Aorta (tissue), 5 donors: ENCODE measurements around the gene FBXO30. TPM values are rescaled to one million over a fixed set of nuclear protein-coding genes. Genes with fewer than 3 reads are reported as not detected.

Experiments used
- ATAC-seq: fragments of 200-7000 bp; cut with Tn5 transposase; one replicate; pipeline ENCODE4 v1.9.1; 2022; ENCODE audit warnings: moderate library complexity; ENCODE audit not compliant: low FRiP score
- DNase-seq, 2 donors: peaks; one replicate each; pipeline ENCODE4 v3.0.0-alpha.2; 2020
- H3K27ac ChIP-seq, 2 donors: one replicate each; pipeline ENCODE4 v1.5.1; 2013; ENCODE audit warnings: low read length in 2 of 2, mild to moderate bottlenecking in 2 of 2, moderate library complexity in 2 of 2, control low read depth in 1 of 2, inconsistent platforms in 1 of 2, low read depth in 1 of 2
- H3K27me3 ChIP-seq, 2 donors: one replicate each; pipeline ENCODE4 v1.6.1; 2013; ENCODE audit warnings: control low read depth in 1 of 2, low read length in 1 of 2, mild to moderate bottlenecking in 1 of 2, moderate library complexity in 1 of 2; ENCODE audit not compliant: insufficient read depth in 2 of 2, control insufficient read depth in 1 of 2
- H3K36me3 ChIP-seq, 2 donors: one replicate each; pipeline ENCODE4 v1.6.1; 2013; ENCODE audit warnings: control low read depth in 1 of 2, low read length in 1 of 2, mild to moderate bottlenecking in 1 of 2; ENCODE audit not compliant: insufficient read depth in 2 of 2, control insufficient read depth in 1 of 2
- H3K4me1 ChIP-seq, 2 donors: one replicate each; pipeline ENCODE4 v1.6.1; 2013; ENCODE audit warnings: low read length in 2 of 2, control low read depth in 1 of 2, mild to moderate bottlenecking in 1 of 2, moderate library complexity in 1 of 2; ENCODE audit not compliant: insufficient read depth in 2 of 2, control insufficient read depth in 1 of 2
- H3K4me3 ChIP-seq, 2 donors: one replicate each; pipeline ENCODE4 v1.5.1; 2013; ENCODE audit warnings: low read length in 2 of 2, control low read depth in 1 of 2, mild to moderate bottlenecking in 1 of 2
- H3K9me3 ChIP-seq: one replicate; pipeline ENCODE4 v1.6.1; 2013; ENCODE audit warnings: mild to moderate bottlenecking, low read length; ENCODE audit not compliant: control insufficient read depth
- whole genome bisulfite sequencing, 2 donors: extraction: QIAGEN DNeasy Blood & Tissue Kit; methylation state at CpG; one replicate each; pipeline ENCODE4 v1.1.7; 2013; 5-methylcytosine and 5-hydroxymethylcytosine counted together
- intact Hi-C, 2 donors: fragments of 100-400 bp; cut with DNase I; formaldehyde crosslinking; loops; one replicate each; pipeline versions ENCODE4 v1.14.2 to v1.15.0; 2022
- polyA plus RNA-seq, 2 donors: library from polyadenylated mRNA; stranded (reverse); fragments of 200-250 nt; gene quantifications; one replicate each; pipeline ENCODE4 v1.2.3, GENCODE V29; 2013
- total RNA-seq, 2 donors: library from RNA; stranded (reverse); fragmentation: NEBNext Ultra II Directional; extraction: Animal tissue kit (Norgen Biotek cat#: 25700); gene quantifications; one replicate each; pipeline ENCODE4 v1.2.1, GENCODE V29; 2021
- donor health status: healthy with polysubstance abuse.
- donor health status: Bipolar disorder and iron deficiency.
- donor health status: DM: no; HTN: no; CAD: no.
- donor health status: DM: no; HTN: no; CAD: no.
- donor health status: DM: yes; HTN: yes; CAD: no.

Gene FBXO30
- total and polyA plus RNA-seq, 4 donors = 4.4 to 17.2 (median 9.5) TPM

GRCh38 chr6:145787688-145788087 is 26.9 kb downstream of the FBXO30 start:
- 95 to 96% methylated on average over 3 of the region's 3 CpGs for WGBS, 2 donors
- Histone ChIP-seq H3K36me3 (peaks cover 0 to 1% of the 10 kb centered on the region in 2 donors), H3K27ac (no peak overlapping the region), H3K27me3 (no peaks in the 10 kb centered on the region), H3K4me3 (no peak overlapping the region), H3K9me3 (peaks cover 5% of the 10 kb centered on the region), H3K4me1 (no peaks in the 10 kb centered on the region)
- DNase-seq = no peak
- intact Hi-C loops = no loop called here
- no peak for ATAC-seq

- Histone ChIP-seq H3K36me3 (peaks cover 0 to 1% of the 10 kb centered on the region in 2 donors), H3K4me3 (no peak overlapping the region), H3K27me3 (no peaks in the 10 kb centered on the region), H3K4me1 (no peaks in the 10 kb centered on the region), H3K9me3 (peaks cover 5% of the 10 kb centered on the region), H3K27ac (no peak overlapping the region)
- intact Hi-C loops = no loop called here
- no peak for ATAC-seq
- 74 to 79% methylated on average over 1 of the region's 1 CpG for WGBS, 2 donors
- no peak for DNase-seq
Observed at GRCh38 chr6:145784683-145785082, 29.9 kb downstream of the FBXO30 start.

GRCh38 chr6:145783796-145784195 is 30.8 kb downstream of the FBXO30 start:
- no peaks in the 10 kb centered on the region for H3K4me1 ChIP-seq
- peaks cover 0 to 1% of the 10 kb centered on the region in 2 donors for H3K36me3 ChIP-seq
- WGBS, 2 donors = 84 to 86% methylated on average over 5 of the region's 5 CpGs
- DNase-seq (no peak), ATAC-seq (no peak)
- intact Hi-C loops = no loop called here
- no peak overlapping the region for H3K4me3 ChIP-seq
- H3K27ac ChIP-seq = no peak overlapping the region
- H3K9me3 ChIP-seq = peaks cover 3% of the 10 kb centered on the region
- H3K27me3 ChIP-seq = no peaks in the 10 kb centered on the region

GRCh38 chr6:145772846-145773245 is 41.7 kb downstream of the FBXO30 start:
- no peak for DNase-seq
- 63 to 74% methylated on average over 1 of the region's 1 CpG for WGBS, 2 donors
- intact Hi-C loops = no loop called here
- no peak for ATAC-seq
- Histone ChIP-seq H3K9me3 (no peaks in the 10 kb centered on the region), H3K4me1 (no peaks in the 10 kb centered on the region), H3K36me3 (no peaks in the 10 kb centered on the region), H3K4me3 (no peak overlapping the region), H3K27ac (no peak overlapping the region), H3K27me3 (no peaks in the 10 kb centered on the region)

- Histone ChIP-seq H3K9me3 (no peaks in the 10 kb centered on the region), H3K4me1 (no peaks in the 10 kb centered on the region), H3K27ac (no peak overlapping the region), H3K4me3 (no peak overlapping the region), H3K27me3 (no peaks in the 10 kb centered on the region), H3K36me3 (no peaks in the 10 kb centered on the region)
- ATAC-seq (no peak), DNase-seq (no peak)
- intact Hi-C loops = no loop called here
Observed at GRCh38 chr6:145765449-145765848, 49.1 kb downstream of the FBXO30 start.

- Histone ChIP-seq H3K9me3 (no peaks in the 10 kb centered on the region), H3K4me1 (no peaks in the 10 kb centered on the region), H3K27me3 (no peaks in the 10 kb centered on the region), H3K27ac (no peak overlapping the region), H3K4me3 (no peak overlapping the region), H3K36me3 (no peaks in the 10 kb centered on the region)
- DNase-seq (no peak), ATAC-seq (no peak)
- intact Hi-C loops = no loop called here
Observed at GRCh38 chr6:145763742-145764141, 50.9 kb downstream of the FBXO30 start.

- no peak for ATAC-seq
- intact Hi-C loops = no loop called here
Observed at GRCh38 chr6:145761584-145761983, 53.0 kb downstream of the FBXO30 start.

GRCh38 chr6:145758113-145758512 is 56.5 kb downstream of the FBXO30 start:
- ATAC-seq (no peak), DNase-seq (no peak)
- no peaks in the 10 kb centered on the region for H3K36me3 ChIP-seq
- 90 to 98% methylated on average over 4 of the region's 4 CpGs for WGBS, 2 donors
- H3K27me3 ChIP-seq = no peaks in the 10 kb centered on the region
- H3K4me1 ChIP-seq = no peaks in the 10 kb centered on the region
- no peak overlapping the region for H3K4me3 ChIP-seq
- no peak overlapping the region for H3K27ac ChIP-seq
- intact Hi-C loops = no loop called here
- no peaks in the 10 kb centered on the region for H3K9me3 ChIP-seq

More at GRCh38 chr6:145761584-145761983, 53.0 kb downstream of the FBXO30 start:
- DNase-seq = no peak
- Histone ChIP-seq H3K4me3 (no peak overlapping the region), H3K4me1 (no peaks in the 10 kb centered on the region), H3K27me3 (no peaks in the 10 kb centered on the region), H3K9me3 (no peaks in the 10 kb centered on the region), H3K27ac (no peak overlapping the region), H3K36me3 (no peaks in the 10 kb centered on the region)

GRCh38 chr6:145756170-145756662 is 58.4 kb downstream of the FBXO30 start:
- Histone ChIP-seq H3K27me3 (no peaks in the 10 kb centered on the region), H3K4me3 (no peak overlapping the region), H3K9me3 (no peaks in the 10 kb centered on the region), H3K36me3 (no peaks in the 10 kb centered on the region), H3K4me1 (no peaks in the 10 kb centered on the region), H3K27ac (no peak overlapping the region)
- ATAC-seq (no peak), DNase-seq (peak; percentile 51 to 66)
- intact Hi-C loops = no loop called here
- WGBS, 2 donors = 6 to 10% methylated on average over 1 of the region's 1 CpG
